ENCODE data around the gene PSIP1.
"Not testable (repeated sequence)": the region's sequence is repeated elsewhere in the genome, so short reads cannot be mapped to it uniquely, and the experiment has no call there.

PSIP1 gene

DNA sequence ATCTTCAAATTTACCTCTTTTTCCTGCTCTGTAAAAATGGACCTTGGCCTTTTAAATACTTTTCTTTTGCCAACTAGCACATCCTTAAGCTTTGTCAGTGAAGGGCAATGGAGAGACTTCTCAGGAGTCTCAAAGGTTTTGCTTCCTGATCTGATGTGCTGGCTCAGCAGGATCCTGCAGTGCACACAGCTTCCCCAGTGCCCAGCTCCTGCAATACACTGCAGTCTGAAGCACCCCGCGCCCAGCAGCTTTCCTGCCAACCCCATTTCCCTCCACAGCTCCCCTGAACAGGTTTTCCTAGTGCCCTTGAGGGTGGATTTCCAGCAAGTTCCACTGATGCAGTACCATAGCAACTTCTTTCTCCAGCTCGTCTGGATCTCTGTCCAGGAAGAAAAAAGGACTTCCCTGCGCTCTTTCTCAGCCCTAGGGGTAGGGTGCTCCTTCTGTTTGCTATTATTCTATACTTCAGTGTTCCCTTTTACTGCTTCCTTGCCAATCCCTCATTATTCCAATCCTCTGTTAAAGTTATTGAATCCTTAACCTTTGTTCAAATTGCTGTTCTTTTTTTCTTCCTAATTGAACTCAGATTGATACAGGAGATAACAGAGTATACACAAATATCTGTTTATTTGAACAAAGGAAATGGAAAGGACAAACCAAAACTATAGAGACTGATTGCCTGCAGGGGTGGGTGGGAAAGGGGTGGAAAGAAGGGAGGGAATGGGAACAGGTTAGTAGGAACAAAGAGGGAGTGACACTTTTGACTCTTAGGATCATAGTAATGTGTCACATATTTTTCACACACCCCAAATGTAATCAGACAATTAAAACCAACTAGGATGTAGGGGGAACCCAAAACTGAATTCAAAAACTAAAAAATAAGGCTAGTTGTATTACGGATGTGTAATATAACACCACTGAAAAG, 79.6 kb downstream of the PSIP1 start:
- no peak for DNase-seq

- DNase-seq = not testable (repeated sequence)
Observed at GRCh38 chr9:15427702-15428101, 83.1 kb downstream of the PSIP1 start.

DNA sequence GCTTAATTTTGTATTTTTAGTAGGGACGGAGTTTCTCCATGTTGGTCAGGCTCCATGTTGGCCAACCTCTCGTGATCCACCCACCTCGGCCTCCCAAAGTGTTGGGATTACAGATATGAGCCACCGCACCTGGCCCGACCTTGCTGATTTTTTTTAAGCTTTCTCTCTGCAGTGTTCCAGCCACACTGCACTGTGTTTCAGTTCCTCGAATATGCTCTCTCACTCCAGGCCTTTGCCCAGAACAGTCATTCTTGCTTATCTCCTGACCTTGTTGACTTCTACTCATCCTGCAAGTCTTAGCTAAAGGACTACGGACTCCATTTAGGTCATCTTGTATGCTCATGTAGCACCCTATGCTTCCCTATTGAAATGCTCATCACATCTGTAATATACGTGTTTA, 84.8 kb downstream of the PSIP1 start:
- no peak for DNase-seq

DNA sequence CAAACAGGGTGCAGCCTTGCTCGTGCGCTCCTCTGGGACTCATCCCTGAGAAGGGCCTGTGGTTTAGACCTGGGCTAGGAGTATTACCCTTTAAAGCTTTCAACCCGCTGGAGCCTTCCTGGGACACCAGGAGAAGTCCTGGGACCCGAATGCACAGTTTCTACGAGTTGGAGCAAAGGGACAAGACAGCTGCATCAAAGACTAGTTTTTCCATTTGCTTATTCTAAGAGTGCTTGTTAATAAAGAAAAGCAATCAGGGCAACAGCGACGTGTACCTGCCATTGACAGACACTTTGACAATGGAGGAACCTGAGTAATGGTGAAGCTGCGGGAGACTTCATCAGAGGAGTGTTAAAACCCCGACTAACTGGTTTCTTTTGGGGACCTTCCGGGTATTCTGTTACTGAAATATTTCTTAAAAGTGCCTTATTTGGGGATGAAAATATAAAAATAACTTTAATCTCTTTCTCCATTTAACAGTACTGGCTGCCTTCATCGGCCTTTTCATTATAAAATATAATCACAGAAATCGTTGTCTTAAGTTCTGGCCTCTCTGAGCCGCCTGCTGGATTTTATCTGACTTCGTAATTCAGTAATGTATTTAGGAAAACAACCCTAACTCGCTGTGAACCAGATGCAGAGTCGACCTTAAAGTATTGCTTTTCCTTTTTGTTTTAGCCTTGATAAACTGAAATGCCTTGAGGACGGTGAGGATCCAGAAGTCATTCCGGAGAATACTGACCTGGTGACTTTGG, 87.4 kb downstream of the PSIP1 start:
- DNase-seq = no peak

- DNase-seq = peak; percentile 98
Observed at GRCh38 chr9:15422372-15423230, 88.2 kb downstream of the PSIP1 start, which contains the start of gene SNAPC3. SNAPC3 (plus strand) TSS chr9:15422876; CDS start chr9:15422880, 4 bp downstream.

- DNase-seq = no peak
Observed at GRCh38 chr9:15421990-15422371, 88.8 kb downstream of the PSIP1 start.

GRCh38 chr9:15421532-15421931, 89.2 kb downstream of the PSIP1 start:
- no peak for DNase-seq

GRCh38 chr9:15420796-15421195, 90.0 kb downstream of the PSIP1 start:
- no peak for DNase-seq

DNA sequence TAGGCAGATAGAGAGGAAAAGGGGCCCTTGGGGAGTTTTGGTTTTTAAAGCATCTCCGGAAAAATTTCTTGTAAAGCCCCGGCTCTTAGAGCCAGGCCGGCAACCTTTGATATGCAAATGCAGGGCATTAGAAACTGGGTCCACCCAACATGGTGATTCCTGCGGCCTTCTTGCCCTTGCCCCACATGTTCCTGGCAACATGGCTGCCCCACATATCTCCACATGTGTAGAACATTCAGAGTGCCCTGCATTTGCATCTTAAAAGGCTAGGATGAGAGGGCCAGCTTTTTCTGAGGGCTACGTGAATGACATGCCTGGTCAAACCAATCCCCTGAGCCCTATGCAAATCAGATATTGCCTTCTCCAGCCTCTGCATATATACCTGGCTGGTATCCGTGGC, 93.1 kb downstream of the PSIP1 start:
- DNase-seq = no peak

DNA sequence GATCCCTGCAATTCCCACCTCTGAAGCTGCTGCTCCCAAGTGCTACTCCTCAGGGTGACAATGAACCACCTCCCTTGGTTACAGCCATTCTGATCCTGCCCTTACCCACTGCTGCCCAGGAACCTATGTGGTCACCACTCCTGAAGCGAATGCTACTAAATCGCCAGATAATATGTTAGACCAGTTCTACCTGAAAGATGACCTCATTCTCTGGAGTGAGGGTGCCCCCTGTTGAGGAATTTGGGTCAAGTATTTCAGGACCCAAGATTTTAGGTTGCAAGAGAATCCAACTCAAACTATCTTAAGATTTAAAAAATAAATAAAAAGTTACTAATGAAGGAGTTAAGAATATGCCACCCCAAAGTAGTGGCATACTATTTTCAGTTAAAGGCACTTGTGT, 93.9 kb downstream of the PSIP1 start:
- peak; percentile 30 for DNase-seq
